ENCODE results near the gene LAMA2. TPM values are rescaled to one million over a fixed set of nuclear protein-coding genes. Genes with fewer than 3 reads are reported as not detected.

The LAMA2 gene
- total RNA-seq, 1 experiment from 2014 or later: 8.2 TPM

- POLR2A ChIA-PET: no interaction called here
- Histone ChIP-seq H3K9ac (ENCODE audit: low read length) (no peak overlapping the region), H3K9me2 (ENCODE audit: insufficient read depth) (no peaks in the 10 kb centered on the region), H4K20me1 (ENCODE audit: insufficient read depth) (no peaks in the 10 kb centered on the region), H2AFZ (ENCODE audit: low read depth, low read length, poor library complexity, severe bottlenecking) (no peak overlapping the region), H3K36me3 (ENCODE audit: control insufficient read depth in 1 of 2, insufficient read depth in 2 of 2, low read length in 2 of 2) (no peaks in the 10 kb centered on the region), H3K27ac (ENCODE audit: low read depth, low read length) (no peak overlapping the region), H3K4me1 (ENCODE audit: control insufficient read depth in 1 of 2, insufficient read depth in 2 of 2, low read length in 2 of 2) (no peaks in the 10 kb centered on the region), H3K9me3 (ENCODE audit: control insufficient read depth in 1 of 2, insufficient read depth in 1 of 2, low read depth in 1 of 2, low read length in 2 of 2) (no peaks in the 10 kb centered on the region), H3K4me3 (replicated peaks in 1 of 2; ENCODE audit: low read depth in 1 of 2, low read length in 2 of 2) (no peak overlapping the region), H3K27me3 (ENCODE audit: insufficient read depth, low read length) (no peaks in the 10 kb centered on the region), H3K4me2 (ENCODE audit: low read length) (no peak overlapping the region), H3K79me2 (ENCODE audit: insufficient read depth, low read length) (no peaks in the 10 kb centered on the region)
- intact Hi-C loops (cut with micrococcal nuclease): no loop called here
- BruUV-seq (replicated peaks): no TSS peak
- no peak for DNase-seq (ENCODE audit: low read depth, low spot score)
- TF ChIP-seq CTCF (IDR thresholded peaks at IDR 0.05 in 2 of 3, conservative IDR thresholded peaks at IDR 0.05 in 1 of 3; ENCODE audit: borderline replicate concordance in 1 of 3, insufficient read depth in 1 of 3, low read depth in 2 of 3, low read length in 2 of 3) (no peak), POLR2AphosphoS5 (IDR thresholded peaks at IDR 0.05; ENCODE audit: low read depth, low read length) (no peak), SIN3A (IDR thresholded peaks at IDR 0.05; ENCODE audit: low read depth) (no peak), RAD21 (IDR thresholded peaks at IDR 0.05; ENCODE audit: low read depth) (no peak), JUND (IDR thresholded peaks at IDR 0.05) (no peak), ZFX (IDR thresholded peaks at IDR 0.05) (no peak), ATF3 (IDR thresholded peaks at IDR 0.05) (no peak), EGR1 (IDR thresholded peaks at IDR 0.05; ENCODE audit: low read depth) (no peak), EZH2 (IDR thresholded peaks at IDR 0.05) (no peak), ELF1 (IDR thresholded peaks at IDR 0.05; ENCODE audit: borderline replicate concordance, low read depth) (no peak), SP1 (IDR thresholded peaks at IDR 0.05; ENCODE audit: low read depth) (no peak), YY1 (IDR thresholded peaks at IDR 0.05; ENCODE audit: extremely low read depth, insufficient replicate concordance, low read depth, low read length) (no peak), FOSL1 (IDR thresholded peaks at IDR 0.05; ENCODE audit: low read depth) (no peak), POLR2A (IDR thresholded peaks at IDR 0.05; ENCODE audit: borderline replicate concordance, extremely low read depth, insufficient read depth, insufficient read length) (no peak), REST (IDR thresholded peaks at IDR 0.05; ENCODE audit: low read depth) (no peak), SRF (IDR thresholded peaks at IDR 0.05; ENCODE audit: low read depth) (no peak), TCF7L2 (IDR thresholded peaks at IDR 0.05; ENCODE audit: borderline replicate concordance, extremely low read depth, insufficient read depth, insufficient read length) (no peak), ZNF274 (IDR thresholded peaks at IDR 0.05; ENCODE audit: low read depth, low read length) (no peak)
- RAD21 ChIA-PET (ENCODE audit: low non-redundant PET in 1 of 2, low total read pairs in 2 of 2, uncharacterized antibody in 2 of 2, unreplicated experiment in 2 of 2): no interaction called here
- CTCF ChIA-PET: no interaction called here
- no peak for ATAC-seq
Measured at GRCh38 chr6:129212081-129212480, 329.1 kb downstream of the LAMA2 start.
